ENCODE data around the gene HOXB7.

Gene HOXB7

GRCh38 chr17:48636177-48637018, 25.6 kb upstream of the HOXB7 start:
- DNase-seq: peak; percentile 80

- no peak for DNase-seq
These were observed 23.8 kb upstream of the HOXB7 start for GRCh38 chr17:48634493-48635208.

- no peak for DNase-seq
These were observed 22.5 kb upstream of the HOXB7 start for GRCh38 chr17:48633266-48633677.

GRCh38 chr17:48632579-48633265, 21.9 kb upstream of the HOXB7 start:
- DNase-seq: no peak

- DNase-seq: no peak
These were observed 21.1 kb upstream of the HOXB7 start for GRCh38 chr17:48631693-48632578.

GRCh38 chr17:48630925-48631692, 20.3 kb upstream of the HOXB7 start:
- DNase-seq: no peak

GRCh38 chr17:48630009-48630924, 19.4 kb upstream of the HOXB7 start:
- DNase-seq: no peak

GRCh38 chr17:48629411-48629759, 18.6 kb upstream of the HOXB7 start:
- DNase-seq: no peak

- no peak for DNase-seq
These were observed 18.0 kb upstream of the HOXB7 start for GRCh38 chr17:48628649-48629410.

GRCh38 chr17:48627623-48628521, 17.1 kb upstream of the HOXB7 start:
- no peak for DNase-seq

- no peak for DNase-seq
These were observed 16.3 kb upstream of the HOXB7 start for GRCh38 chr17:48627118-48627597.

GRCh38 chr17:48626245-48627117, 15.7 kb upstream of the HOXB7 start, which contains the start of gene HOXB9:
Gene HOXB9, minus strand, starts transcription at chr17:48626358. Its CDS starts 89 bp downstream, at chr17:48626269.
- DNase-seq: peak; percentile 28

GRCh38 chr17:48625495-48626244, 14.9 kb upstream of the HOXB7 start:
- peak; percentile 50 for DNase-seq

GRCh38 chr17:48624544-48625494, 14.0 kb upstream of the HOXB7 start:
- peak; percentile 33 for DNase-seq

GRCh38 chr17:48624118-48624517, 13.3 kb upstream of the HOXB7 start:
- DNase-seq: no peak

GRCh38 chr17:48623583-48623982, 12.8 kb upstream of the HOXB7 start:
- no peak for DNase-seq
